SK-N-SH treated with all-trans-retinoic acid at 6 μM for 48 hours (cell line): ENCODE data around the gene STOX1.

Source experiments
- ATAC-seq: fragments of 200-7000 bp; cut with Tn5 transposase; 3 replicates; pipeline ENCODE4 v1.9.1; 2020; ENCODE audit warnings: mild to moderate bottlenecking, moderate library complexity
- ARNTL ChIP-seq: fragments of 450-650 bp; formaldehyde crosslinking; IDR thresholded peaks from 2 replicates; pipeline ENCODE4 v1.5.0; 2020; ENCODE audit warnings: low read depth, mild to moderate bottlenecking, moderate library complexity, borderline replicate concordance
- CREB5 ChIP-seq: fragments of 250-450 bp; sonication (Bioruptor Pico); IDR thresholded peaks from 2 replicates; pipeline ENCODE4 v1.5.1; 2020; ENCODE audit warnings: low read depth, mild to moderate bottlenecking, moderate library complexity
- CSDC2 ChIP-seq: fragments of 250-450 bp; sonication (Bioruptor Pico); IDR thresholded peaks from 2 replicates; pipeline ENCODE4 v1.5.0; 2020; ENCODE audit warnings: mild to moderate bottlenecking, moderate library complexity
- CSRNP3 ChIP-seq: fragments of 250-450 bp; sonication (Bioruptor Pico); IDR thresholded peaks from 2 replicates; pipeline ENCODE4 v1.5.1; 2021; ENCODE audit warnings: mild to moderate bottlenecking, moderate library complexity
- ESRRG ChIP-seq: fragments of 250-450 bp; sonication (Bioruptor Pico); IDR thresholded peaks from 2 replicates; pipeline ENCODE4 v1.6.1; 2021; ENCODE audit warnings: mild to moderate bottlenecking
- GLIS3 ChIP-seq: fragments of 250-450 bp; sonication (Bioruptor Pico); IDR thresholded peaks from 2 replicates; pipeline ENCODE4 v1.5.0; 2020; ENCODE audit warnings: mild to moderate bottlenecking, moderate library complexity
- ISL1 ChIP-seq: fragments of 250-450 bp; sonication (Bioruptor Pico); IDR thresholded peaks from 2 replicates; pipeline ENCODE4 v2.1.2; 2022; ENCODE audit warnings: mild to moderate bottlenecking, moderate library complexity
- OSR1 ChIP-seq: fragments of 250-450 bp; sonication (Bioruptor Pico); IDR thresholded peaks from 2 replicates; pipeline ENCODE4 v1.8.0; 2022; ENCODE audit warnings: moderate library complexity, mild to moderate bottlenecking, inconsistent platforms
- PATZ1 ChIP-seq: fragments of 250-450 bp; sonication (Bioruptor Pico); IDR thresholded peaks from 2 replicates; pipeline ENCODE4 v1.8.0; 2020; ENCODE audit warnings: mild to moderate bottlenecking, moderate library complexity, borderline replicate concordance
- POU6F1 ChIP-seq: fragments of 250-450 bp; sonication (Bioruptor Pico); IDR thresholded peaks from 2 replicates; pipeline ENCODE4 v1.8.0; 2021; ENCODE audit warnings: low read depth, mild to moderate bottlenecking, moderate library complexity, borderline replicate concordance
- PPARA ChIP-seq: fragments of 250-450 bp; sonication (Bioruptor Pico); IDR thresholded peaks from 2 replicates; pipeline ENCODE4 v1.5.0; 2020; ENCODE audit warnings: mild to moderate bottlenecking, borderline replicate concordance
- RARB ChIP-seq: fragments of 250-450 bp; sonication (Bioruptor Pico); IDR thresholded peaks from 2 replicates; pipeline ENCODE4 v1.8.0; 2021; ENCODE audit warnings: mild to moderate bottlenecking, moderate library complexity
- SNAI2 ChIP-seq: fragments of 250-450 bp; sonication (Bioruptor Pico); IDR thresholded peaks from 2 replicates; pipeline ENCODE4 v1.5.0; 2020; ENCODE audit warnings: mild to moderate bottlenecking, moderate library complexity
- TCF4 ChIP-seq: fragments of 250-450 bp; sonication (Bioruptor Pico); IDR thresholded peaks from 2 replicates; pipeline ENCODE4 v1.8.0; 2021; ENCODE audit warnings: mild to moderate bottlenecking, moderate library complexity, borderline replicate concordance
- TOX ChIP-seq: fragments of 250-450 bp; sonication (Bioruptor Pico); IDR thresholded peaks from 2 replicates; pipeline ENCODE4 v1.8.0; 2021; ENCODE audit warnings: mild to moderate bottlenecking, moderate library complexity, borderline replicate concordance
- TSHZ2 ChIP-seq: fragments of 250-450 bp; sonication (Bioruptor Pico); IDR thresholded peaks from 2 replicates; pipeline ENCODE4 v1.5.0; 2020; ENCODE audit warnings: mild to moderate bottlenecking, moderate library complexity
- ZC3H10 ChIP-seq: fragments of 250-450 bp; sonication (Bioruptor Pico); IDR thresholded peaks from 2 replicates; pipeline ENCODE4 v1.5.1; 2021; ENCODE audit warnings: mild to moderate bottlenecking, moderate library complexity
- ZFP3 ChIP-seq: fragments of 250-450 bp; sonication (Bioruptor Pico); IDR thresholded peaks from 2 replicates; pipeline ENCODE4 v1.5.0; 2020; ENCODE audit warnings: mild to moderate bottlenecking, moderate library complexity
- ZFP30 ChIP-seq: fragments of 450-650 bp; formaldehyde crosslinking; IDR thresholded peaks from 2 replicates; pipeline ENCODE4 v1.5.0; 2022; ENCODE audit warnings: mild to moderate bottlenecking, moderate library complexity
- ZNF565 ChIP-seq: fragments of 450-650 bp; formaldehyde crosslinking; conservative IDR thresholded peaks from 2 replicates; pipeline ENCODE4 v1.5.0; 2020; ENCODE audit warnings: low read depth, mild to moderate bottlenecking, moderate library complexity
- ZNF70 ChIP-seq: fragments of 450-650 bp; formaldehyde crosslinking; IDR thresholded peaks from 2 replicates; pipeline ENCODE4 v1.5.0; 2020; ENCODE audit warnings: mild to moderate bottlenecking, moderate library complexity
- ZNF8 ChIP-seq: fragments of 450-650 bp; formaldehyde crosslinking; IDR thresholded peaks from 2 replicates; pipeline ENCODE4 v1.5.0; 2020; ENCODE audit warnings: mild to moderate bottlenecking, moderate library complexity

Gene STOX1

GRCh38 chr10:68784476-68784875 is 42.9 kb upstream of the STOX1 start (continued):
- TF ChIP-seq CREB5 (CRISPR knock-in tag) (no peak), OSR1 (CRISPR knock-in tag) (no peak), CSRNP3 (CRISPR knock-in tag) (no peak), ZNF8 (CRISPR knock-in tag) (no peak), ARNTL (CRISPR knock-in tag) (no peak)

GRCh38 chr10:68787813-68788212 is 39.5 kb upstream of the STOX1 start:
- no peak for ATAC-seq
- no peak for TF ChIP-seq PATZ1 (CRISPR knock-in tag)
- TF ChIP-seq CSDC2 (CRISPR knock-in tag): no peak
- TF ChIP-seq OSR1 (CRISPR knock-in tag): no peak
- TF ChIP-seq ZNF70 (CRISPR knock-in tag): no peak
- TF ChIP-seq CSRNP3 (CRISPR knock-in tag): no peak
- no peak for TF ChIP-seq TSHZ2 (CRISPR knock-in tag)
- no peak for TF ChIP-seq ZNF8 (CRISPR knock-in tag)
- TF ChIP-seq ISL1 (CRISPR knock-in tag): no peak
- TF ChIP-seq ZFP3 (CRISPR knock-in tag): no peak
- TF ChIP-seq GLIS3: no peak
- TF ChIP-seq ZFP30 (CRISPR knock-in tag): no peak
- no peak for TF ChIP-seq SNAI2 (CRISPR knock-in tag)
- TF ChIP-seq ARNTL (CRISPR knock-in tag): no peak
- TF ChIP-seq POU6F1: no peak
- no peak for TF ChIP-seq RARB (CRISPR knock-in tag)
- TF ChIP-seq PPARA: no peak
- no peak for TF ChIP-seq TOX
- no peak for TF ChIP-seq TCF4 (CRISPR knock-in tag)
- TF ChIP-seq, all 23 proteins: peak for 0

- TF ChIP-seq ZFP3 (CRISPR knock-in tag) (no peak), RARB (CRISPR knock-in tag) (no peak), ISL1 (CRISPR knock-in tag) (no peak), CREB5 (CRISPR knock-in tag) (no peak), POU6F1 (no peak), ZNF565 (CRISPR knock-in tag) (no peak), ESRRG (CRISPR knock-in tag) (no peak), CSDC2 (CRISPR knock-in tag) (no peak), SNAI2 (CRISPR knock-in tag) (no peak), GLIS3 (no peak), ZFP30 (CRISPR knock-in tag) (no peak), ZNF70 (CRISPR knock-in tag) (no peak), TOX (no peak), ZC3H10 (no peak)
- no peak for ATAC-seq
These were observed 36.9 kb upstream of the STOX1 start for GRCh38 chr10:68790476-68790875.
